ENCODE data around the gene THBS1. TPM values are rescaled to one million over a fixed set of nuclear protein-coding genes. Genes with fewer than 3 reads are reported as not detected.

THBS1 gene
- polyA plus RNA-seq, 12 donors: 36.7 to 187 (median 66.9) TPM

DNA sequence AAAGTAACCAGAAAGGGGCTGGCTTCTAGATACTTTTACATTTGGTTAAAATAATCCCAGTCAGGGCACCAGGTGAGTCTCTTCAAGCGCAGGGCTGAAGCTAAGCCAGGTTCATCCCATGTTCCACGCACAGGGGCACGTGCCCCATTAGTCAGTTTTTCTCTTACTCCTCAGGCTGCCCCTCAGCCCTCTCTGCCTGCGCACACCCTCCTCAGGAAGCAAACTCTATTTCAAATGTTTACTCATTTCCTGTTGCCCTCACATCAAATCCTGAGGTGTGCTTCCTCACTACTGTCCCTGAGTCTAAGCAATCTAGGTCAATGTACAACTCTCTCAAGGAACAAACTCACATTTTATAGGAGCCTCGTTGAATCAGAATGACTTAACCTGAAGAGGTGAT is 48.5 kb downstream of the THBS1 start:
- no peak for DNase-seq

- no peak for DNase-seq
Observed at GRCh38 chr15:39629906-39630305, 49.0 kb downstream of the THBS1 start.

DNA sequence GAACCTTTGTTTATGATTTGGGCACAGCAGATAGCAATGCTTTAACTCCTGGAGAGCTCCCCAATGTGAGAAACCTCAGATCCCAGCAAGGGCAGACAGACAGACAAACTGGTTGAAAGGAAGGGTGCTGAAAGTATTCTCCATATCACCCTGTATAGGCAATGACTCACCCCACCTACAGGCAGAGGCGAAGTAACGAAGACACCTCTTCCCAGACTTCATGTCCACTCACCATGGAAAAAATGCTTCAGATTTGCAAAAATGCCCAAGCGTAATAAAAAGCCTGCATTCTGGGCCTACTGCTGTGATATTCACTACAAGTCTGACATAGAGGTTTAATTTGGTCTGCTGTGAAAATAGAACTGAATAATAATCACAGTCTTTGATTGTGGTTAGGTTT is 50.5 kb downstream of the THBS1 start:
- no peak for DNase-seq

GRCh38 chr15:39638041-39638440 is 57.2 kb downstream of the THBS1 start:
- no peak for DNase-seq

DNA sequence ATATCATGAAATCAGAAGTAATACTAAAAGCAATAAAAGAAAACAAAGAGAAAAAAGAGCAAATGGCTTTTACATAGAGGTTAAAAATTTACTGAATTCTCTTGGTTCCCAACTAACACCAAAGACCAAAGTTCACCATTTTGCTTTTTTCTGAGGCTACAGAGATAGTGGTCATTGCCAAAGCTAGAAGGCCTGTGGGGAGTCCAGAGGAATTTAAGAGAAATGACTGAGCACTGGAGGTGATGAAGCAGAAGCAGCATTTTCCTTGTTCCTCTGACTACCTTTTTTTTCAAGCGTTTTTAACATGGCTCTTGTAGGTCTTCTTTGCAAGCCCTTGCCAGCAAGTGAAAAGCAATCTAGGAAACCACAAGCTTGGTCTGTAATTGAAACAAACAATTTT is 58.2 kb downstream of the THBS1 start:
- DNase-seq: no peak

DNA sequence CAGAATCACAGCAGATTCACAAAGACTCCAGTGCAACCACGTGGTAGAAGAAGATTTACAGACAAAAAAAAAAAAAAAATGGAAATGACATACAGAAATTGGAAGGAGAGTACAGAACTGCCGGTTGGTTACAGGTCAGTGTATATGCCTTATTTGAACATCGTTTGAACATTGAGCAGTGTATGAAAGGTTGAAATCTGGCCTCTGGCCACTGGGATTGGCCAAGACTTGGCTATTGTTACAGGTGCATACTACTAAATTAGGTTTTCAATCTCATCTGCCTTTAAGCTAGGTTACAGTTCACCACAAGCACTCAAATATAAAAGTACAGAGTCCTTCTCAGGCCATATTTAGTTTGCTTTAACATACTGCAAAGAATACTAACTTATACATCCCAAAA is 59.8 kb downstream of the THBS1 start:
- no peak for DNase-seq

DNA sequence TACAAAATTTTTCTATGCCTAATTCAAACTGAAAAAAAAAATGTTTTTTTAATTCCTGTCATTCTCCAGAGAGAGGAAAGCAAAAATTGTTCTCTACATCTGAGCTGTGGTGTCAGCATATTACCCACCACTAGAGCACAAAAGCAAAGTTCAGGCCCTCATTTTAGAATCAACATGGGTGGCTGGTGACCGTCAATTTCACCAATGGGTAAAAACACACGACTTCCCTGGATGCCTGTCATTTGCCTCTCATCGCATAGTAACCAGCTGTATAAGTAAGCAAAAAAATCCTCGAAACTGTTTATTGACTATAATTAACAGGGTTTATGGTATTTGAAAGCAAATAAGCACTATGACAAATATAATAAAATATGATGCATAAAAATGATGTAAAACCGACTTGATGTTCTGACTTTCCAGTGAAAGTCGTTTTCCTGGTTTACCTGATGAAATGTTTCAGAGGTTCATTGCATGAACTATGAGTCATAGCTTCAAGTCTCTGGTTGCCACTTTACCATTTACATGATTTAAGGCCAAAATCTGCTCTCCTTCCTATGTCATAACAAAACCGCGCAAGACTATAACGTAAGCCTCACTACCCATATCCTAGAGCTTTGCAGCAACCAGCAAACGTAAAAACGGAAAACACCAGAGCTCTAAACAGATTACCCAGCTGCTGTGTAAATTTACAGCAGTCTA is 60.5 kb downstream of the THBS1 start:
- no peak for DNase-seq

DNA sequence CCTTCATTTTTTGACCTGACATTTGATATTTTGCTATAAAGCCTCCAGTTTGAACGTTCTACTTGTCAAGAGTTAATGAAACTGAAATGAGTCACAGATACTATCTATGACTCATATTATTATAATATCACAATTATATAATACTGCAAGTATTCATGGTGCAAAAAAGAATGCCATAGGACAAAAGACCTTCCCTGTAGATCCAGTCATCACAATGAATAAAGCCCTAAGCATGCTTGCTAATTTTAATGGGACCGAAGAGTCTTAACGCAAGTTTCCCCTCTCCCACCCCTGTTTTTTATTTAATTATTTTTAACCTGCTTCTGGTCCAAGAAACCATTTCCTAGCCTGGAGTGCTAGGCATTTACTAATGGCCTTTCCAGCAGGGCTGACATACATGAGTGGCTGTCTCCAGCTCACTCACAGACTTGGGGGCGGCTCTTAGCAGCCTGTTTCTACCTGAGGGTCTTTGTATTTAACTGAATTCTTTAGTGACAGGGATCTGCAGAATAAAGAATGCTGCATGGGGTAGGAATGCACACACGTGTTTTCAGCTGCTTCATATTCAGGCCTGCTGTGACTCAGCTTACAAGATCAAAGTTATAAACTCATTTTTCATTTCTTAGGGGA is 61.2 kb downstream of the THBS1 start:
- no peak for DNase-seq

DNA sequence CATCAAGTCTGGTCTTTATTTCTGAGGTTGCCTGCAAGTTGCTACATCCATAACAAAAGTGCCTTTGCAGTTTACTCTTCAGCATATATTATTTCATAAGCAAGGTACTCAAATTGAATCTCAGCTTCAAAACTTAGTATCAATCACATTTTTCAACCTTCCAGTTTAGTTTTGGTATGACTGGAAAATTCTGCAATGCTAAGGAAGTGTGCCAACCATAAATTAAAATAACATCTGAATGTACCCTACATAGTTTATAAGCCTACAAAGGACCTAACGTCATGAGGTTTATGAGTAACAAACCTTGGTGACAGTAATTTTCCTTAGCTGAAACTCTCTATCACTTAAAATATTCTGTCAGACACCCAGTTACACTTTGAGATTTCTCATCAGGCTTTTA is 62.8 kb downstream of the THBS1 start:
- DNase-seq: no peak

DNA sequence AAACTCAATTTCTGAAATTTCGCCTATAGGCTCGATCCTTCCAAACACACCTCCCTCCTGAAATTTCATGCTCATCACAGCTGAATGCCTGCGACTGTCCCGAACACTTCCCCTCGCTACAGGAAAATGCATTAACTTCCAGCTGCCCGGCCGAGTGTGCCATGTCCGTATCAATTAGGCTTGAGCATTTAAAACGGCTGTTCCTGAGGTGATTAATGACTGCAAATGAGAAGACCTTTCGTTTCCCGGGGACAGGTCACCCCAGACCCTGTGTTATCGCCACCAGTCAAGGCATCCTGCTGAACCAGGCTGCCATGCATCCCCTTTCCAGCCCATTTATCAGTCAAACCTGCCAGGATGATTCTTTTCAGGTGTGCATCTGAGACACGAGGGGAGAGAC is 63.3 kb downstream of the THBS1 start:
- no peak for DNase-seq

- DNase-seq: no peak
Observed at GRCh38 chr15:39645138-39645975, 64.5 kb downstream of the THBS1 start.

- DNase-seq: no peak
Observed at GRCh38 chr15:39645976-39646257, 65.0 kb downstream of the THBS1 start.

DNA sequence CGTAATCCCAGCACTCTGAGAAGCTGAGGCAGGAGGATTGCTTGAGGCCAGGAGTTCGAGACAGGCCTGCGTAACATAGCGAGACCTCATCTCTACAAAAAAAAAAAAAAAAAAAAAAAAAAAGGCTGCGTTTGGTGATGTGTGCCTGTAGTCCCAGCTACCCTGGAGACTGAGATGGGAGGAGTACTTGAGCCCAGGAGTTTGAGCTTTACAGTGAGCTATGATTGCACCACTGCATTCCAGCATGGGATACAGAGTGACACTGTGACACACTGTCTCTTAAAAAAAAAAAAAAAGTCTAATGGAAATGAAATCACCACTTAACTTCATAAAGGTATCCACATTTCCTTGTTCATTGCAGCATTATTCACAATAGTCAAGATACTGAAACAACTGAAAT is 65.5 kb downstream of the THBS1 start:
- no peak for DNase-seq

Other genes with a start within 250 kb of the THBS1 start
- gene FSIP1, start 201.8 kb downstream of the THBS1 start, polyA plus RNA-seq (ENCODE audit: insufficient read length in 12 of 12): under 1 TPM in 10 of 12 donors, not detected in 2; 0.11 to 0.97 (median 0.43) TPM